WTC11 (cell line): ENCODE data around the gene BCAS1. TPM values are rescaled to one million over a fixed set of nuclear protein-coding genes. Genes with fewer than 3 reads are reported as not detected.

Experiments
- ATAC-seq: fragments of 200-7000 bp; cut with Tn5 transposase; 2 replicates; pipeline ENCODE4 v1.10.0; 2021; ENCODE audit warnings: mild to moderate bottlenecking, moderate library complexity
- CTCF ChIA-PET: fragments of 300-600 bp; sonication (Branson Sonifier 250); formaldehyde crosslinking; loops from one replicate; lab custom pipeline; 2021; ENCODE audit warnings: antibody characterized with exemption; lab: Charles Lee
- POLR2A ChIA-PET: fragments of 350-600 bp; sonication (Branson Sonifier 250); formaldehyde crosslinking; loops from one replicate; lab custom pipeline; 2021; ENCODE audit warnings: antibody characterized with exemption; lab: Charles Lee
- DNase-seq: peaks from one replicate; pipeline ENCODE4 v3.0.0; 2021; ENCODE audit warnings: low spot score
- H3K27ac Mint-ChIP-seq: 2 replicates; pipeline ENCODE4 v1.8.0; 2021; ENCODE audit warnings: mixed read lengths
- H3K27me3 Mint-ChIP-seq: 2 replicates; pipeline ENCODE4 v1.8.0; 2021; ENCODE audit warnings: low read depth, mild to moderate bottlenecking, moderate library complexity, mixed read lengths
- H3K36me3 Mint-ChIP-seq: 2 replicates; pipeline ENCODE4 v1.8.0; 2021; ENCODE audit warnings: mixed read lengths
- H3K4me1 Mint-ChIP-seq: 2 replicates; pipeline ENCODE4 v1.8.0; 2022; ENCODE audit warnings: mixed read lengths
- H3K4me3 Mint-ChIP-seq: 2 replicates; pipeline ENCODE4 v1.8.0; 2021; ENCODE audit warnings: mild to moderate bottlenecking, moderate library complexity, mixed read lengths
- H3K9me3 Mint-ChIP-seq: 2 replicates; pipeline ENCODE4 v1.8.0; 2021; ENCODE audit warnings: mixed read lengths
- ELF4 ChIP-seq: sonication (generic); formaldehyde crosslinking; IDR thresholded peaks from 2 replicates; pipeline ENCODE4 v1.8.1; 2022; ENCODE audit warnings: low read depth, mild to moderate bottlenecking, moderate library complexity, missing genetic modification reagents
- EMX1 ChIP-seq: fragments of 250-450 bp; sonication (Bioruptor Pico); IDR thresholded peaks from 2 replicates; pipeline ENCODE4 v1.8.0; 2021; ENCODE audit warnings: mild to moderate bottlenecking
- FOXK1 ChIP-seq: sonication (generic); formaldehyde crosslinking; IDR thresholded peaks from 2 replicates; pipeline ENCODE4 v1.8.0; 2022; ENCODE audit warnings: mild to moderate bottlenecking, moderate library complexity, missing genetic modification reagents
- GABPB1 ChIP-seq: sonication (generic); formaldehyde crosslinking; IDR thresholded peaks from 2 replicates; pipeline ENCODE4 v1.8.1; 2023; ENCODE audit warnings: mild to moderate bottlenecking, missing genetic modification reagents
- GTF2I ChIP-seq: fragments of 250-450 bp; sonication (Bioruptor Pico); conservative IDR thresholded peaks from 2 replicates; pipeline ENCODE4 v1.4.0; 2021; ENCODE audit warnings: mild to moderate bottlenecking
- JAZF1 ChIP-seq: fragments of 250-450 bp; sonication (Bioruptor Pico); IDR thresholded peaks from 2 replicates; pipeline ENCODE4 v1.9.0; 2021; ENCODE audit warnings: moderate library complexity, mild to moderate bottlenecking, inconsistent platforms
- JUN ChIP-seq: sonication (generic); formaldehyde crosslinking; IDR thresholded peaks from 2 replicates; pipeline ENCODE4 v1.8.0; 2023; ENCODE audit warnings: mild to moderate bottlenecking, missing genetic modification reagents
- NFATC4 ChIP-seq: fragments of 250-450 bp; sonication (Bioruptor Pico); IDR thresholded peaks from 2 replicates; pipeline ENCODE4 v1.9.0; 2021; ENCODE audit warnings: mild to moderate bottlenecking
- NR3C1 ChIP-seq: sonication (generic); formaldehyde crosslinking; conservative IDR thresholded peaks from 2 replicates; pipeline ENCODE4 v1.8.1; 2023; ENCODE audit warnings: low read depth, mild to moderate bottlenecking, missing genetic modification reagents
- SMAD3 ChIP-seq: sonication (generic); formaldehyde crosslinking; IDR thresholded peaks from 2 replicates; pipeline ENCODE4 v1.8.0; 2022; ENCODE audit warnings: missing genetic modification reagents, mild to moderate bottlenecking, borderline replicate concordance
- SP1 ChIP-seq: sonication (generic); formaldehyde crosslinking; conservative IDR thresholded peaks from 2 replicates; pipeline ENCODE4 v1.8.1; 2022; ENCODE audit warnings: missing genetic modification reagents
- TP53 ChIP-seq: sonication (generic); formaldehyde crosslinking; IDR thresholded peaks from 2 replicates; pipeline ENCODE4 v1.8.1; 2023; ENCODE audit warnings: mild to moderate bottlenecking, missing genetic modification reagents
- ZNF317 ChIP-seq: sonication (generic); formaldehyde crosslinking; IDR thresholded peaks from 2 replicates; pipeline ENCODE4 v1.8.1; 2023; ENCODE audit warnings: low read depth, mild to moderate bottlenecking, moderate library complexity, missing genetic modification reagents, borderline replicate concordance
- ZNF396 ChIP-seq: fragments of 250-450 bp; sonication (Bioruptor Pico); IDR thresholded peaks from 2 replicates; pipeline ENCODE4 v1.8.0; 2021; ENCODE audit warnings: mild to moderate bottlenecking, moderate library complexity, borderline replicate concordance
- ZNF416 ChIP-seq: fragments of 250-450 bp; sonication (Bioruptor Pico); IDR thresholded peaks from 2 replicates; pipeline ENCODE4 v1.9.0; 2021; ENCODE audit warnings: mild to moderate bottlenecking, inconsistent platforms
- total RNA-seq: library from RNA; stranded (reverse); gene quantifications from 3 replicates; pipeline ENCODE4 v1.2.3, GENCODE V29; 2021
- TF ChIP-seq, protein P1 (sequence below): fragments of 250-450 bp; sonication (Bioruptor Pico); conservative IDR thresholded peaks from 2 replicates; pipeline ENCODE4 v1.9.0; 2021; ENCODE audit warnings: mild to moderate bottlenecking
- TF ChIP-seq, protein P2 (sequence below): sonication (generic); formaldehyde crosslinking; IDR thresholded peaks from 2 replicates; pipeline ENCODE4 v1.8.1; 2022; ENCODE audit warnings: low read depth, missing genetic modification reagents, borderline replicate concordance
- TF ChIP-seq, protein P3 (sequence below): fragments of 200-600 bp; IDR thresholded peaks from 2 replicates; pipeline ENCODE4 v1.8.0; 2022; ENCODE audit warnings: antibody characterized with exemption
- TF ChIP-seq, protein P4 (sequence below): sonication (generic); formaldehyde crosslinking; conservative IDR thresholded peaks from 2 replicates; pipeline ENCODE4 v1.8.1; 2022; ENCODE audit warnings: mild to moderate bottlenecking, missing genetic modification reagents
- TF ChIP-seq, protein P5 (sequence below): sonication (generic); formaldehyde crosslinking; IDR thresholded peaks from 2 replicates; pipeline ENCODE4 v1.8.0; 2022; ENCODE audit warnings: missing genetic modification reagents
- TF ChIP-seq, protein P6 (sequence below): fragments of 250-450 bp; sonication (Bioruptor Pico); IDR thresholded peaks from 2 replicates; pipeline ENCODE4 v1.9.0; 2021; ENCODE audit warnings: mild to moderate bottlenecking

The BCAS1 gene
- total RNA-seq, 1 experiment from 2014 or later, result 0.11 TPM

DNA sequence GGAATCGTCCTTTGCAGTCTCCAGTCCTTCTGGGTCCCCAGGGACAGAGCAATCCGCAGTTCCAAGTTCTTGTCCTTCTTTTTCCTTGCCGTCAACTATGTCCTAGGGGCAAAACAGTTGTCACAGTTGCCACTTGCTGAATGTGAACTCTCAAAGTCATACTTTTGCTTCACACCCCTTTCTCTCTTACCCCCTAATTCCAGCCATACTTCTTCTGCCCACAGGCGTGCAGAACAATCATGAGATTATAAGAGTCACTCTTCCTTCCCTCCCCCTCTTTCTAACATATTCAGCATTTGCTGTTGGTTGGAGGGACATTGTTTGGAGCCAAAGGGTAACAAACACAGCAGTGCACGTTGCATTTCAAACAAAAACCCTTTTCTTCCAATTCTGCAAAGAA, 74.4 kb downstream of the BCAS1 start:
- no peak for DNase-seq
- no peak for ATAC-seq
- Mint-ChIP-seq H3K4me1 (no peaks in the 10 kb centered on the region), H3K27ac (no peak overlapping the region), H3K36me3 (no peaks in the 10 kb centered on the region), H3K9me3 (peaks cover 14% of the 10 kb centered on the region)
- CTCF ChIA-PET, result no interaction called here
- TF ChIP-seq SMAD3 (CRISPR knock-in tag) (no peak), JAZF1 (no peak), GABPB1 (no peak), JUN (CRISPR knock-in tag) (no peak), GTF2I (no peak), ELF4 (CRISPR knock-in tag) (no peak), SP1 (no peak), EMX1 (CRISPR knock-in tag) (no peak), NFATC4 (no peak), ZNF416 (no peak), ZNF317 (CRISPR knock-in tag) (no peak), NR3C1 (no peak)
- TF ChIP-seq, protein P1, sequence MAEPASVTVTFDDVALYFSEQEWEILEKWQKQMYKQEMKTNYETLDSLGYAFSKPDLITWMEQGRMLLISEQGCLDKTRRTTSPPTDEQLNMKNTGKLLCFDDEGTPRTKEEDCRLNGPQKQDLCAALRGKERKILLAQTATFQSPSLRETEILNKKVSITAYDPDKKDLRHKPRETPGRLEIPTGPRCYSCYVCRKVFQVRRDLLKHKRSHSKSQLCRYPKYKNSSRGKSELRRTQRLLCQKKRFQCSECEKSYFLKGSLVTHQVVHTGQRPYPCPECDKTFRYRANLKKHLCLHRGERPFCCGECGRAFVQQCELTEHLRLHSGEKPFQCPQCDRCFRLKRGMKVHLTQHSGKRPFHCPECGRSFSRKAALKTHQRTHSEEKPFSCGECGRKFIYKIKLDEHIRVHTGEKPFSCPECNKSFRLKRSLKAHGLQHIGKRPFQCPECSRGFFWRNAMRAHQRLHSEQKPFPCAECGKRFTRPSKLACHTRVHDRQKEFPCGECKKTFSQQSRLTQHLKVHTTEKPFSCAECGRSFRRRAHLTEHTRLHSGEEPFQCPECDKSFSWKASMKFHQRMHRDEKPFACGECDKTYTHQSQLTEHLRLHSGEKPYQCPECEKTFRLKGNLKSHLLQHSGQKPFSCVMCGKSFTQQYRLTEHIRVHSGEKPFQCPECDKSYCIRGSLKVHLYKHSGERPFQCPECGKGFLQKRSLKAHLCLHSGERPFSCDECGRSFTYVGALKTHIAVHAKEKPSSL (CRISPR knock-in tag), result no peak
- TF ChIP-seq, protein P2, sequence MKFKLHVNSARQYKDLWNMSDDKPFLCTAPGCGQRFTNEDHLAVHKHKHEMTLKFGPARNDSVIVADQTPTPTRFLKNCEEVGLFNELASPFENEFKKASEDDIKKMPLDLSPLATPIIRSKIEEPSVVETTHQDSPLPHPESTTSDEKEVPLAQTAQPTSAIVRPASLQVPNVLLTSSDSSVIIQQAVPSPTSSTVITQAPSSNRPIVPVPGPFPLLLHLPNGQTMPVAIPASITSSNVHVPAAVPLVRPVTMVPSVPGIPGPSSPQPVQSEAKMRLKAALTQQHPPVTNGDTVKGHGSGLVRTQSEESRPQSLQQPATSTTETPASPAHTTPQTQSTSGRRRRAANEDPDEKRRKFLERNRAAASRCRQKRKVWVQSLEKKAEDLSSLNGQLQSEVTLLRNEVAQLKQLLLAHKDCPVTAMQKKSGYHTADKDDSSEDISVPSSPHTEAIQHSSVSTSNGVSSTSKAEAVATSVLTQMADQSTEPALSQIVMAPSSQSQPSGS (CRISPR knock-in tag), result no peak
- TF ChIP-seq, protein P3, sequence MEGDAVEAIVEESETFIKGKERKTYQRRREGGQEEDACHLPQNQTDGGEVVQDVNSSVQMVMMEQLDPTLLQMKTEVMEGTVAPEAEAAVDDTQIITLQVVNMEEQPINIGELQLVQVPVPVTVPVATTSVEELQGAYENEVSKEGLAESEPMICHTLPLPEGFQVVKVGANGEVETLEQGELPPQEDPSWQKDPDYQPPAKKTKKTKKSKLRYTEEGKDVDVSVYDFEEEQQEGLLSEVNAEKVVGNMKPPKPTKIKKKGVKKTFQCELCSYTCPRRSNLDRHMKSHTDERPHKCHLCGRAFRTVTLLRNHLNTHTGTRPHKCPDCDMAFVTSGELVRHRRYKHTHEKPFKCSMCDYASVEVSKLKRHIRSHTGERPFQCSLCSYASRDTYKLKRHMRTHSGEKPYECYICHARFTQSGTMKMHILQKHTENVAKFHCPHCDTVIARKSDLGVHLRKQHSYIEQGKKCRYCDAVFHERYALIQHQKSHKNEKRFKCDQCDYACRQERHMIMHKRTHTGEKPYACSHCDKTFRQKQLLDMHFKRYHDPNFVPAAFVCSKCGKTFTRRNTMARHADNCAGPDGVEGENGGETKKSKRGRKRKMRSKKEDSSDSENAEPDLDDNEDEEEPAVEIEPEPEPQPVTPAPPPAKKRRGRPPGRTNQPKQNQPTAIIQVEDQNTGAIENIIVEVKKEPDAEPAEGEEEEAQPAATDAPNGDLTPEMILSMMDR, result no peak
- TF ChIP-seq, protein P4, sequence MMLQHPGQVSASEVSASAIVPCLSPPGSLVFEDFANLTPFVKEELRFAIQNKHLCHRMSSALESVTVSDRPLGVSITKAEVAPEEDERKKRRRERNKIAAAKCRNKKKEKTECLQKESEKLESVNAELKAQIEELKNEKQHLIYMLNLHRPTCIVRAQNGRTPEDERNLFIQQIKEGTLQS (CRISPR knock-in tag), result no peak
- TF ChIP-seq, all 79 proteins: peak for 0
- no peak overlapping the region for H3K4me3 Mint-ChIP-seq
- no peaks in the 10 kb centered on the region for H3K27me3 Mint-ChIP-seq
- POLR2A ChIA-PET, result no interaction called here

DNA sequence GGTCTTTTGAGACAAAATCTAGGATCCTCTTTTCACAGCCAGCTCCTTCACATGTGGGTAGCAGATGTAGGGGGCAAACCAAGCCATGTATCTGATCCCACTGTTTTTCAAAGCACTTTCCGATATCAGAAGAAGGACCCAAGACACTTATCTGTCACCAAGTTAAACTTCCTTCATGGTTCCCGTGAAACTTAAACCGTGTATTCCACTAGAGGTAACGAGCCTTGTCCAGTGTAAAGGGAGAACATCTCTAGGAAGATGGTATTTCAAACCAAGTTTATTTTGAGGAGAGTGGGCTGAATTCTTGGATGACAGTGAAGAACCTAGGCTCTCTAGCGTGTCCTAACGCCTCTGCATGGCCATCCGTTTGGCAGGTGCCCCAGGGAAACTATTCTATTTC, 76.3 kb downstream of the BCAS1 start:
- H3K27ac Mint-ChIP-seq, result no peak overlapping the region
- POLR2A ChIA-PET, result no interaction called here
- H3K9me3 Mint-ChIP-seq, result peaks cover 5% of the 10 kb centered on the region; the same call in 1 of the 2 replicates
- TF ChIP-seq ELF4 (CRISPR knock-in tag) (no peak), ZNF396 (CRISPR knock-in tag) (no peak), JAZF1 (no peak)
- TF ChIP-seq, all 79 proteins: peak for 0
- no peak for ATAC-seq
- DNase-seq, result no peak
- Mint-ChIP-seq H3K4me1 (no peaks in the 10 kb centered on the region), H3K4me3 (no peak overlapping the region), H3K36me3 (no peaks in the 10 kb centered on the region), H3K27me3 (no peaks in the 10 kb centered on the region)
- CTCF ChIA-PET, result interaction anchor here (1.3 kb wide), 1 partner anchor 446 kb away, joined by 4 read pairs; no protein-coding TSS in a partner anchor

DNA sequence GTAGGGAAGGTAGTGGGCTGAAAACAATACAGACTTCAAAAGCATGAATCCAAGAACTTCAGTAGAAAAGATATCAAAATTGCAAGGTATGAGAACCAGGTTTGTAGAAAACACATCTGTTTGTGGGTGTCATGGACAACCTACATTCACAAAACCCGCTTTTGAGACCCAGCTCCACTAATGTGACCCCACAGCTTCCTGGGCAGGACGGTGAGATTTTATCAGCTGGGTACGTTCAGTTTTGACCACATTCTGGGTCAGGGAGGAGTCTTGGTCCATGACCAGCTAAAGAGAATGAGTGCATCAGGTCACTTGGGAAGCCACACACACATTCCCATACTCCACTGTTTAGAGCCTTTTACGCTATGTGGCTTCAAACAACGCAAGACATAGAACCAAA, 77.1 kb downstream of the BCAS1 start:
- peaks cover 3% of the 10 kb centered on the region; the same call in 1 of the 2 replicates for H3K9me3 Mint-ChIP-seq
- POLR2A ChIA-PET, result no interaction called here
- H3K4me3 Mint-ChIP-seq, result no peak overlapping the region
- CTCF ChIA-PET, result interaction anchor here (1.3 kb wide), 1 partner anchor 446 kb away, joined by 4 read pairs; no protein-coding TSS in a partner anchor
- no peaks in the 10 kb centered on the region for H3K4me1 Mint-ChIP-seq
- H3K36me3 Mint-ChIP-seq, result no peaks in the 10 kb centered on the region
- no peaks in the 10 kb centered on the region for H3K27me3 Mint-ChIP-seq
- DNase-seq (no peak), ATAC-seq (no peak)
- H3K27ac Mint-ChIP-seq, result no peak overlapping the region
- TF ChIP-seq, protein P5, sequence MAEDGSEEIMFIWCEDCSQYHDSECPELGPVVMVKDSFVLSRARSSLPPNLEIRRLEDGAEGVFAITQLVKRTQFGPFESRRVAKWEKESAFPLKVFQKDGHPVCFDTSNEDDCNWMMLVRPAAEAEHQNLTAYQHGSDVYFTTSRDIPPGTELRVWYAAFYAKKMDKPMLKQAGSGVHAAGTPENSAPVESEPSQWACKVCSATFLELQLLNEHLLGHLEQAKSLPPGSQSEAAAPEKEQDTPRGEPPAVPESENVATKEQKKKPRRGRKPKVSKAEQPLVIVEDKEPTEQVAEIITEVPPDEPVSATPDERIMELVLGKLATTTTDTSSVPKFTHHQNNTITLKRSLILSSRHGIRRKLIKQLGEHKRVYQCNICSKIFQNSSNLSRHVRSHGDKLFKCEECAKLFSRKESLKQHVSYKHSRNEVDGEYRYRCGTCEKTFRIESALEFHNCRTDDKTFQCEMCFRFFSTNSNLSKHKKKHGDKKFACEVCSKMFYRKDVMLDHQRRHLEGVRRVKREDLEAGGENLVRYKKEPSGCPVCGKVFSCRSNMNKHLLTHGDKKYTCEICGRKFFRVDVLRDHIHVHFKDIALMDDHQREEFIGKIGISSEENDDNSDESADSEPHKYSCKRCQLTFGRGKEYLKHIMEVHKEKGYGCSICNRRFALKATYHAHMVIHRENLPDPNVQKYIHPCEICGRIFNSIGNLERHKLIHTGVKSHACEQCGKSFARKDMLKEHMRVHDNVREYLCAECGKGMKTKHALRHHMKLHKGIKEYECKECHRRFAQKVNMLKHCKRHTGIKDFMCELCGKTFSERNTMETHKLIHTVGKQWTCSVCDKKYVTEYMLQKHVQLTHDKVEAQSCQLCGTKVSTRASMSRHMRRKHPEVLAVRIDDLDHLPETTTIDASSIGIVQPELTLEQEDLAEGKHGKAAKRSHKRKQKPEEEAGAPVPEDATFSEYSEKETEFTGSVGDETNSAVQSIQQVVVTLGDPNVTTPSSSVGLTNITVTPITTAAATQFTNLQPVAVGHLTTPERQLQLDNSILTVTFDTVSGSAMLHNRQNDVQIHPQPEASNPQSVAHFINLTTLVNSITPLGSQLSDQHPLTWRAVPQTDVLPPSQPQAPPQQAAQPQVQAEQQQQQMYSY (CRISPR knock-in tag), result no peak
- TF ChIP-seq FOXK1 (CRISPR knock-in tag) (no peak), TP53 (CRISPR knock-in tag) (no peak), GTF2I (no peak), SMAD3 (CRISPR knock-in tag) (no peak), ZNF416 (no peak)
- TF ChIP-seq, protein P6, sequence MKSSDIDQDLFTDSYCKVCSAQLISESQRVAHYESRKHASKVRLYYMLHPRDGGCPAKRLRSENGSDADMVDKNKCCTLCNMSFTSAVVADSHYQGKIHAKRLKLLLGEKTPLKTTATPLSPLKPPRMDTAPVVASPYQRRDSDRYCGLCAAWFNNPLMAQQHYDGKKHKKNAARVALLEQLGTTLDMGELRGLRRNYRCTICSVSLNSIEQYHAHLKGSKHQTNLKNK (CRISPR knock-in tag), result no peak
